HG03457 (cell line): Measurements from ENCODE around the gene MTSS2.
"Not testable (repeated sequence)": the region's sequence is repeated elsewhere in the genome, so short reads cannot be mapped to it uniquely, and the experiment has no call there.

ENCODE experiments used
- ATAC-seq: cut with Tn5 transposase; IDR thresholded peaks from one replicate; pipeline ENCODE4 v1.9.1; 2021; ENCODE audit warnings: moderate number of reproducible peaks; ENCODE audit not compliant: unreplicated experiment

MTSS2 gene

GRCh38 chr16:70657956-70658355 is 27.9 kb downstream of the MTSS2 start:
- ATAC-seq = no peak

DNA sequence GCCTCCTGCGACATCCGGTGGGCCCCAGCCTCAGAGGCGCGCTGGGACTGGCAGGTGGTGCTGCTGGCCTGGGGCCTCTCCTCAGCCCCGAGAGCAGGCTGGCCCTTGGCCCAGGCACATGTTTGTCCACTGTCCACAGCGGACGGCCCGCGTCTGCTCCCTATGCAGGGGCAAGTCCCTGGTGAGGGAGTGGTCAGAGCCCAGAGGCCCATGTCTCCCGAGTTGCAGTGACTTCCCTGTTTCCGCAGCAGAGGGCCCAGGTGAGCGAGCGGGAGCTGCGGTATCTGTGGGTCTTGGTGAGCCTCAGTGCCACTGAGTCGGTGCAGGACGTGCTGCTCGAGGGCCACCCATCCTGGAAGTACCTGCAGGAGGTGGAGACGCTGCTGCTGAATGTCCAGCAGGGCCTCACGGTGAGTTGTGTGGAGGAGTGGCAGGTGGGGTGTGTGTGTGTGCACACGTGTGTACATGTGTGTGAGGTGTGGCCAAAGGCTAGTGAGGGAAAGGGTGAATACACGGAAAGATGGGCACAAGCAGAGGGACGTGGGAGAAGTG is 29.1 kb downstream of the MTSS2 start:
- ATAC-seq = no peak

DNA sequence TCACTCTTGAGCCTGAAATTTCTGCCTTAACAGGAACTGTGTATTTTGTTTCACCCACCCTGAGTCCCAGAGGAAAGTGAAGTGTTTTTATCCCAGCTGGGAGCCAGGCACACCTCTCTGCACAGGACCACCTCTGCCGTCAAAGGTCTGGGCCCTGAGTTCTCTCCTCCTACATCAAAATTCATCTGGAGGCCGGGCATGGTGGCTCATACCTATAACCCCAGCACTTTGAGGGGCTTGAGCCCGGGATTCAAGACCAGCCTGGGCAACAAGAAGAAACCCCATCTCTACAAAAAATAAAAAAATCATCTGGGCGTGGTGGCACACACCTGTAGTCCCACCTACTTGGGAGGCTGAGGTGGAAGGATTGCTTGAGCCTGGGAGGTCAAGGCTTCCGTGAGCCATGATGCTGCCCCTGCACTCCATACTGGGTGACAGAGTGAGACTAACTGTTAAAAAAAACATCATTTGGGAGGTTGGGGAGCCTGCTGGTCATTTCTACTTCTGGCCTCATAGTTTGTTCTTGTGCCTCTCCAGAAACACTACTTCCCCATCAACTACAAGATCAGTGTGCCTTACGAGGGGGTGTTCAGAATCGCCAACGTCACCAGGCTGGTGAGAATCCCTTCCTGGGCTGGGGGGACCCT is 29.7 kb downstream of the MTSS2 start:
- no peak for ATAC-seq

- ATAC-seq = no peak
Measured at GRCh38 chr16:70653809-70654771, 31.8 kb downstream of the MTSS2 start.

- no peak for ATAC-seq
Measured at GRCh38 chr16:70653406-70653805, 32.4 kb downstream of the MTSS2 start.

DNA sequence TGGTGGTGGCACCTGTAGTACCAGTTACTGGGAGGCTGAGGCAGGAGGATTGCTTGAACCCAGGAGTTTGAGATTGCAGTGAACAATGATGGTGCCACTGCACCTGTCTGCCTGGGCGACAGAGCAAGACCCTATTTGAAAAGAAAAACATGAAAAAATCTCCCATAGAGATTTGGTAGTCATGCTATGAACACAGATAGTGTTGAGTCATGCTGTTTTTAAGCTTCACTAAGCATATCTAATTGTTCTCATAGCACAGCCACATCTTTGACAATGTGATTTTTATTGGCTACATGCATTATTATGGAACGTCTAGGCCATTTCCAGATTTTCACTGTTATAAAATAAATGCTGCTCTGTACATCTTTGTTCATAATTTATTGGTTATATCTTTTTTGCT is 33.5 kb downstream of the MTSS2 start:
- ATAC-seq = no peak

DNA sequence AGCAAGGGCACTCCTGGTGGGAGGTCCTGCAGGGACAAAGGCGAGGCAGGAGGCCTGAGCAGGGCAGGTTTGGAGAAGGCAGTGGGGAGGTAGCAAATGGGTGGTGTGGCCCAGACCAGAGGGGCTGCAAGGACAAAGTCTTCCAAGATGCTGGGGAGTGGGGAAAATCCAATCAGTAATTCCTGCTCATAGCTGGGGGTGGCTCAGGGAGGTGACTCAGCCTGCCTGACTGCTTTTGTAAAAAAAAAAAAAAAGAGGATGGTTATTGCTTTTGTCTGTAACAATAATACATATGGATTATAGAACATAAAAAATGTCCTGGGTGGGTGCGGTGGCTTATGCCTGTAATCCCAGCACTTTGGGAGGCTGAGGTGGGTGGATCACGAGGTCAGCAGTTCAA is 34.3 kb downstream of the MTSS2 start:
- ATAC-seq = no peak

DNA sequence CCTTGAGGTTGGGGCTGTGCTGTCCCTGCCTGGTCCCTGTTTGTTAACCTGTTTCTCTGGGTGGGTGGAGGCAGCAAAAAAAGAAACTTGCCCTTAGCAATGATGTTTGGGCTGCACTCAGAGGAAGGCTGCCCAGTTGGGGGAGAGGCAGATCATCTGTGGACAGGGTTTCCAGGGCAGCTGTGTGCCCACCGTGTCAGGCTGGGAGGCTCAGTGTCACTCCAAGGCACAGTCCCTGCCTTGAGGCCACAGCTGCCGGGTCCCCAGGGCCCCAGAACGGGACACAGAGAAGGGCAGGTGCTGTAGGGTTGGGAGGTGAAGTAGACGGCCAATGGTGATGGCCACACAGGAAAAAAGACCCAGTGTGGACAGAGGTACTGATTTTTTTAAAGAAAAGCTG is 35.6 kb downstream of the MTSS2 start:
- no peak for ATAC-seq

GRCh38 chr16:70649300-70649699 is 36.6 kb downstream of the MTSS2 start:
- ATAC-seq = no peak

- no peak for ATAC-seq
Measured at GRCh38 chr16:70648606-70649005, 37.2 kb downstream of the MTSS2 start.

DNA sequence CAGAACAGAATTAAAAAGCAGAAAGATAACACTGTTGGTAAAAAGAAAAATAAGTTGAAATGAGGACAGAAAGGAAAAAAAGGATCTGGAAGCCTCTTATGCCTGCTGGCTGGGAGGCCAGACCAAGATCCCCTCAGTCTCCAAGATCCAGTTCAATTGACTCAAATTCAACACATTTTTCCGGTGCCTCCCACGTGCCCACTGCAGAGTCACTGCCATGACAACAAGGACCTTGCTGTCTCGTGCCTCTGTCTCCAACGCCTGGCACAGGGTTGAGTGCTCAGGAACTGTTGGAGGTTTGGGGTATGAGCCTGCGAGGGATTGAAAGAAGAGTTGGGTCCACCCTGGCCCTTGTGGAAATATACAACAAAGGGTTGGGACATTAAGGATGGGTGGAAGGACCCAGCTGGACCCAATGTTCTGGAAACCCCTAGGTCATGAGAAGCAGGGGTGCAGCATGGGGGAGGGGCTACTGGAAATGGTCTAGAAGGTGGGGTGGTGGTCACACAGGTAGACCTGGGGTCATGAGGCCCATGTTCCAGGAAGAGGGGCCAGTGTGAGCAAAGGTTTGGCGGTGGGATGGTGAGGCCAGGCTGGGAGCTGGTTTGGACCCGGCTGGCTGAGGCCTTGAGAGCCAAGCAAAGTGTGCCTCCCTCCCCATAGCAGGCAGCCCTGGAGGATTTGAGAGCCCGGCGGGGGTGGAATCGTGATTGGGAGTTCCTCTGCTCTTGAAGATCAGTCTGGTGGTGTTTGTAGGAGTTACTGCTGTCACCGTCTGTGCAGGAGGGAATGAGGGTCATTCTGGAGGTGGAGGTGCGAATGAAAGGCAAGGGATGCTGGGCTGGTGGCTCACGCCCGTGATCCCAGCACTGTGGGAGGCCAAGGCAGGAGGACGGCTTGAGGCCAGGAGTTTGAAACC is 38.2 kb downstream of the MTSS2 start:
- ATAC-seq = no peak

DNA sequence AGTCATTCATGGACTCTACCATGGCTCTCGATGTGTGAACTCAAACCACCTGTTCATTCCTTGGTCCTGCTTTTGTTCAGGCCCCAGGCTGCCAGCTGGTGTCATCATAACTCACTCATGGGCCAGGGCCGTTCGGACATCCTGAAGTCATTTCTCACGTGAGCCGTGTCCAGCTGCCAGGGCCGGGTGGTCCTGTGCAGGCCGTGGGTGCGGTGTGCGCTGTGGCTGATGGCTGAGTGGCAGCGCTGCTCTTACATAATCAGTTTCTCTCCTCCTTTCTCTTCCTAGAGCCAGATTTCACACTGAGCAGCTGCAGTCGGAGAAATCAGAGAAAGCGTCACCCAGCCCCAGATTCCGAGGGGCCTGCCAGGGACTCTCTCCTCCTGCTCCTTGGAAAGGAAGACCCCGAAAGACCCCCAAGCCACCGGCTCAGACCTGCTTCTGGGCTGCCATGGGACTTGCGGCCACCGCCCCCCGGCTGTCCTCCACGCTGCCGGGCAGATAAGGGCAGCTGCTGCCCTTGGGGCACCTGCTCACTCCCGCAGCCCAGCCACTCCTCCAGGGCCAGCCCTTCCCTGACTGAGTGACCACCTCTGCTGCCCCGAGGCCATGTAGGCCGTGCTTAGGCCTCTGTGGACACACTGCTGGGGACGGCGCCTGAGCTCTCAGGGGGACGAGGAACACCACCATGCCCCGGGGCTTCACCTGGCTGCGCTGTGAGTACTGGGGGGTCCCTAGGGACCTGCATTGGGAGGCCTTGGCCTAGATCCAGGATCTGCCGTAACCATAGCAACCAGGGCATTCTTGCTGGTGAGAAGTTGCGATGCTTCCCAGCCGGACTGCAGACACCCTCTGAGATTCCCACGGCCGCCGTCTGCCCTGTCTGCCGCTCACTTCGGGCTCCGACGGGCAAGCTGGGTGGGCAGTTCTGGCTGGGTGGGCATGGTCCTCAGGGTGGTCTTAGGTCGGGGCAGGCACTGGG is 39.3 kb downstream of the MTSS2 start, which contains the start of gene IL34:
Gene IL34 (plus strand): TSS at position 300 of the 982 bp plus-strand sequence. CDS start 389 bp downstream, at position 689.
- no peak for ATAC-seq

DNA sequence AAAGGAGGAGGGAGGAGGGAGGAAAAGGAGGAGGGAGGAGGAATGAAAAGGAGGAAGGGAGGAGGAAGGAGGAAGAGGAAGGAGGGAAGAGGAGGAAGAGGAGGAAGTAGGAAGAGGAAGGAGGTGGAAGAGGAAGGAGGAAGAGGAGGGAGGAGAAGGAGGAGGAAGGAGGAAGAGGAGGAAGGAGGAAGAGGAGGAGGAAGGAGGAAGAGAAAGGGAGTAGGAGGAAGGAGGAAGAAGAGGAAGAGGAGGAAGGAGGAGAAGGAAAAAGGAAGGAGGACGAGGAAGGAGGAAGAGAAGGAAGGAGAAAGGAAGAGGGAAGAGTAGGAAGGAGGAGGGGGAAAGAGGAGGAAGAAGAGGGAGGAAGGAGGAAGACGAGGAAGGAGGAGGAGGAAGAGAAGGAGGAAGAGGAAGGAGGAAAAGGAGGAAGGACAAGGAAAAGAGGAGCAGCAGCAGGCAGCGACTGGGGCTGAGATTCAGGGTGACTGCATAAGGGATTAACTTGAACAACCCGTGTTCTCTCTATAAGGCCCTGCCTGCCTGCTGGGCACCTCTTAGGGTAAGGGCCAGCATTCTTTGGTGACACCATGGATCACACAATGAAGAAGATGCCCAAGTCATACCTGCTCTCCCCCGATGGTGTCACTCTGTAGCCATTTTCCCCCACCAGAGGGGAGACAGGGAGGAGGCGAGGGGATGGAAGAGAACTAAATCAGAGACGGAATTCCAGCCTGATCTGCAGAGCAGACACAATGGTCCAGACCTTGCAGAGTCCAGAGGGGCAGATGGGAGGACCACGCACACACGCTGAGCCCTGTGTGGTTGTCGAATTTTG is 40.9 kb downstream of the MTSS2 start:
- no peak for ATAC-seq

DNA sequence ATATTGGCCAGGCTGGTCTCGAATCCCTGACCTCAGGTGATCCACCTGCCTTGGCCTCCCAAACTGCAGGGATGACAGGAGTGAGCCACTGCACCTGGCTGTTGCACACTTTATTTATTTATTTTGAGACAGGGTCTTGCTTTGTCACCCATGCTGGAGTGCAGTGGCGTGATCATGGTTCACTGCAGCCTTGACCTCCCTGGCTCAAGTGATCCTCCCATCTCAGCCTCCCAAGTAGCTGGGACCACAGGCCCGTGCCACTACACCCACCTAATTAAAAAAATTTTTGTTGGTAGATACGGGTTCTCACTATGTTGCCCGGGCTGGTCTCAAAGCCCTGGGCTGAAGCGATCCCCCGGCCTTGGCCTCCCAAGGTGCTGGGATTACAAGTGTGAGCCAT is 42.6 kb downstream of the MTSS2 start:
- ATAC-seq = not testable (repeated sequence)

DNA sequence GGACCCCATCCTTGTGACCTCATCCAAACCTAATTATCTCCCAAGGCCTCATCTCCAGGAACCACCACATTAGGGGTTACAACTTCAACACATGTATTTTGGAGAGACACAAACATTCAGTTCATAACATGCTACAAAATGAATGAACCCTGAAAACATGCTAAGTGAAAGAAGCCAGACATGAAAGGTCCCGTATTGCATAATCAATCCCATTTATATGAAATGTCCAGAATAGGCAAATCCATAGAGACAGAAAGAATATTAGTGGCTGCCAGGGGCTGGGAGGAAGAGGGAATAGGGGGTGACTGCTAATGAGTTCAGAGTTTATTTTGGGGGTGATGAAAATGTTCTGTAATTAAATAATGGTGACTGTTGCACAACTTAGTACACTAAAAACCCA is 43.2 kb downstream of the MTSS2 start:
- no peak for ATAC-seq

- ATAC-seq = no peak
Measured at GRCh38 chr16:70638814-70639792, 46.8 kb downstream of the MTSS2 start.
